GM19035 (cell line): Measurements from ENCODE around the gene GPHN.

Source experiments
- ATAC-seq: cut with Tn5 transposase; IDR thresholded peaks from one replicate; pipeline ENCODE4 v1.9.1; 2021; ENCODE audit not compliant: unreplicated experiment

GPHN gene

DNA sequence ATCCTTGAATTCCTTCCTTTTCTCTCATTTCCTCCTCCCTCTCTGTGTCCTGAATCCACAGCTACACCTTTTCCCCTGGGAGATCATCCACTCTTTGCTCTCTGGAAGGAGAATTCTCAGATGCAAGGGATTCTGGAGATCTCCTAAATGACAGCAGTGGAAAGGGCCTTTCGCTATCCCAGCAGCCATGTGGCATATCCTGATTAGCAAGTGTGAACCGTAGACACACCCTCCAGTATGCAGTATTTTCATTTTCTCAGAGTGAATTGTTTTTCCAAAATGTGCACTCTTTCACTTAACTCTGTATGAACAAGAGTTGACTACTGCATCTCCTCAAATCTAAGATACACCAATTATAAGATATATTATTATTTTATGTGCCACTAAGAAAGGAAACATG, 687.3 kb downstream of the GPHN start:
- no peak for ATAC-seq

DNA sequence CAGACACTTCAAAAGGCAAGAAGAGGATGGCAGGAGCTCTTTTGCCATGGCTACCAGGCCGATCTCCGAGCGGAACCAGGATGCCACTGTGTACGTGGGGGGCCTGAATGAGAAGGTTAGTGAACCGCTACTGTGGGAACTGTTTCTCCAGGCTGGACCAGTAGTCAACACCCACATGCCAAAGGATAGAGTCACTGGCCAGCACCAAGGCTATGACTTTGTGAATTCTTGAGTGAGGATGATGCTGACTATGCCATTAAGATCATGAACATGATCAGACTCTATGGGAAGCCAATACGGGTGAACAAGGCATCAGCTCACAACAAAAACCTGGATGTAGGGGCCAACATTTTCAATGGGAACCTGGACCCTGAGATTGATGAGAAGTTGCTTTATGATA, 691.1 kb downstream of the GPHN start:
- no peak for ATAC-seq

- ATAC-seq, result no peak
Observed at GRCh38 chr14:67207810-67208209, 699.9 kb downstream of the GPHN start.

DNA sequence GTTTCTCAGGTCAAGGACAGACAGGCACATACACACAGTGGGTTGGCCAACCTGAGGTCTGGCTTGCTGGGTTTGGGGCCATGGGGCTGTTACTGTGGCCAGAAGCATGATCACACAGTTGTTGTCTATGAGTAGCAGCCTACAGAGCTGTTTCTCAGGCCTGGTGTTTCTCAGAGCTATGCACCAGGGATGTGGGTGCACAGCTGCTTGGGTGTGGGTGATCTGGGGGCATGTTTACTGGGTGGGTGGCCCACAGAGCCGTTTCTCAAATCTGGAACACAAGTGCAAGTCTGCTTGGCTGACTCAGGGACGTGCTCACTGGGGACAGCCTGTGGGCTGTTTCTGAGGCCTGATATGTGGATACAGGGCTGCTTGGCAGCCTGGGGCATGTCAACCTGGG, 710.2 kb downstream of the GPHN start:
- ATAC-seq, result no peak

GRCh38 chr14:67221248-67221981, 713.5 kb downstream of the GPHN start:
- no peak for ATAC-seq

- no peak for ATAC-seq
Observed at GRCh38 chr14:67221982-67222328, 714.0 kb downstream of the GPHN start.

- no peak for ATAC-seq
Observed at GRCh38 chr14:67225523-67225922, 717.6 kb downstream of the GPHN start.

GRCh38 chr14:67228325-67228984, 720.5 kb downstream of the GPHN start:
- ATAC-seq, result no peak
